Gastroesophageal sphincter (tissue), 4 donors: ENCODE measurements around the gene EIF2D. TPM values are rescaled to one million over a fixed set of nuclear protein-coding genes. Genes with fewer than 3 reads are reported as not detected.

Experiments used
- ATAC-seq: fragments of 150-250 bp; one replicate; pipeline ENCODE4 v1.9.1; 2016; ENCODE audit warnings: mild to moderate bottlenecking, moderate library complexity
- H3K27ac ChIP-seq, 4 donors: fragments of 200-600 bp; sonication (generic) in 3 of 4; 1 replicate in 3 of 4; 2 replicates in 1 of 4; pipeline ENCODE4 v1.5.1; 2016 to 2019
- H3K27me3 ChIP-seq: fragments of 200-600 bp; sonication (generic); one replicate; pipeline ENCODE4 v1.5.1; 2019
- H3K36me3 ChIP-seq, 2 donors: fragments of 200-600 bp; sonication (generic); one replicate each; pipeline ENCODE4 v1.5.1; 2019; ENCODE audit warnings: control low read depth in 1 of 2
- H3K4me1 ChIP-seq, 3 donors: fragments of 200-600 bp; sonication (generic); 1 replicate in 2 of 3; 2 replicates in 1 of 3; pipeline ENCODE4 v1.5.1; 2016 to 2019; ENCODE audit warnings: control low read depth in 2 of 3
- H3K4me3 ChIP-seq, 2 donors: fragments of 200-600 bp; sonication (generic); one replicate each; pipeline ENCODE4 v1.5.1; 2019; ENCODE audit warnings: mild to moderate bottlenecking in 1 of 2, moderate library complexity in 1 of 2
- H3K9me3 ChIP-seq, 3 donors: fragments of 200-600 bp; sonication (generic); one replicate each; pipeline ENCODE4 v1.5.1; 2017 to 2019; ENCODE audit warnings: control low read depth in 2 of 3
- EP300 ChIP-seq: sonication (generic); formaldehyde crosslinking; IDR thresholded peaks from one replicate; pipeline ENCODE4 v1.6.1; 2017; ENCODE audit warnings: antibody characterized with exemption, mild to moderate bottlenecking
- POLR2A ChIP-seq, 2 donors: fragments of 450-650 bp; IDR thresholded peaks; one replicate each; pipeline ENCODE4 v1.6.1; 2017; ENCODE audit warnings: antibody characterized with exemption in 2 of 2, mild to moderate bottlenecking in 2 of 2, moderate library complexity in 1 of 2
- POLR2AphosphoS5 ChIP-seq: sonication (generic); formaldehyde crosslinking; IDR thresholded peaks from one replicate; pipeline ENCODE4 v1.6.1; 2017; ENCODE audit warnings: antibody characterized with exemption
- WGBS, 2 donors: methylation state at CpG; one replicate each; pipeline ENCODE4 v1.1.5; 2018; ENCODE audit warnings: low coverage in 1 of 2; 5-methylcytosine and 5-hydroxymethylcytosine counted together
- total RNA-seq, 4 donors: library from RNA; depleted of rRNA; stranded (reverse); fragments of >200 nt; gene quantifications; one replicate each; pipeline ENCODE4 v1.1.0, GENCODE V29; 2016
- TF ChIP-seq, protein P1 (sequence below), 4 experiments: fragments of 200-600 bp in 2 of 4; fragments of 450-650 bp in 2 of 4; sonication (generic) in 1 of 4; IDR thresholded peaks; one replicate each; pipeline ENCODE4 v1.5.1; 2017 to 2019; ENCODE audit warnings: antibody characterized with exemption in 4 of 4, mild to moderate bottlenecking in 2 of 4, moderate library complexity in 2 of 4

Gene EIF2D
- total RNA-seq, 4 donors from 2014 or later: 43.7 to 60.1 (median 52.6) TPM

DNA sequence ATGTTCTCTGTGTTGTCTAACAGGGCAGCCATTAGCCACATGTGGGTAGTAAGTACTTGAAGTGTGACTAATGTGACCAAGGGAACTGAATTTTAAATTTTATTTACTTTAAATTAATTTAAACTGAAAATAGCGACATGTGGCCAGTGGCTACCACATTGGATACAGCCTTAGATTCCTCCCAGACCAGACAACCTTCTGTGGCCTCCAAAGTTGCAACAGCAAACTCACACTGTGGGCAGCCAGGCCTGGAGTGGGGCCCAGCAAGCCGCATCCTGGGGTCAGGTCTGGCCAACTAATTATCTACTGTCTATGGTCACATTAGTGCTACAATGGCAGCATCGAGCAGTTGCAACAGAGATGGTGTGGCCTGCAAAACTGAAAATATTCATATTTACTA, 11.7 kb downstream of the EIF2D start:
- TF ChIP-seq POLR2A (IDR thresholded peaks at IDR 0.05) (no peak), EP300 (no peak), POLR2AphosphoS5 (no peak)
- TF ChIP-seq, protein P1, sequence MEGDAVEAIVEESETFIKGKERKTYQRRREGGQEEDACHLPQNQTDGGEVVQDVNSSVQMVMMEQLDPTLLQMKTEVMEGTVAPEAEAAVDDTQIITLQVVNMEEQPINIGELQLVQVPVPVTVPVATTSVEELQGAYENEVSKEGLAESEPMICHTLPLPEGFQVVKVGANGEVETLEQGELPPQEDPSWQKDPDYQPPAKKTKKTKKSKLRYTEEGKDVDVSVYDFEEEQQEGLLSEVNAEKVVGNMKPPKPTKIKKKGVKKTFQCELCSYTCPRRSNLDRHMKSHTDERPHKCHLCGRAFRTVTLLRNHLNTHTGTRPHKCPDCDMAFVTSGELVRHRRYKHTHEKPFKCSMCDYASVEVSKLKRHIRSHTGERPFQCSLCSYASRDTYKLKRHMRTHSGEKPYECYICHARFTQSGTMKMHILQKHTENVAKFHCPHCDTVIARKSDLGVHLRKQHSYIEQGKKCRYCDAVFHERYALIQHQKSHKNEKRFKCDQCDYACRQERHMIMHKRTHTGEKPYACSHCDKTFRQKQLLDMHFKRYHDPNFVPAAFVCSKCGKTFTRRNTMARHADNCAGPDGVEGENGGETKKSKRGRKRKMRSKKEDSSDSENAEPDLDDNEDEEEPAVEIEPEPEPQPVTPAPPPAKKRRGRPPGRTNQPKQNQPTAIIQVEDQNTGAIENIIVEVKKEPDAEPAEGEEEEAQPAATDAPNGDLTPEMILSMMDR (IDR thresholded peaks at IDR 0.05): no peak
- 84 to 88% methylated on average over 3 of the region's 3 CpGs for WGBS, 2 donors
- no peak for ATAC-seq
- Histone ChIP-seq H3K4me1 (no peaks in the 10 kb centered on the region), H3K27ac (no peak overlapping the region), H3K36me3 (peaks cover 0 to 100% of the 10 kb centered on the region in 2 donors), H3K27me3 (no peaks in the 10 kb centered on the region), H3K4me3 (no peak overlapping the region), H3K9me3 (no peaks in the 10 kb centered on the region)

DNA sequence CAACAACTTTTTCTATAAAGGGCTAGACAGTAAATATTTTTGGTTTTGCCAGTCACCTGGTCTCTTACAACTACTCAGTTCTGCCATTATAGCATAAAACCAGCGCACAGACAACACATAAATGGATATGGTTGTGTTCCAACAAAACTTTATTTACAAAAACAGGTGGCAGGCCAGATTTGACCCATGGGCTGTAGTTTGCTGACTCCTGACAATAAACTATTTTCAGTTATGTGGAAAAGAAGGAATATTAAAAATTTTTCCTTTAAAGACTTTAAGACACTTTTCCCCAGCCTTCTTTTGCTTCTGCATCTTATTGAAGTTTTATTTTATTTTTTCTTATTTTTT, 16.0 kb downstream of the EIF2D start:
- ATAC-seq: no peak
- TF ChIP-seq, protein P1 (IDR thresholded peaks at IDR 0.05): no peak
- TF ChIP-seq POLR2A (IDR thresholded peaks at IDR 0.05): no peak
- no peak for TF ChIP-seq EP300
- TF ChIP-seq POLR2AphosphoS5: no peak
- Histone ChIP-seq H3K27me3 (no peaks in the 10 kb centered on the region), H3K4me1 (no peaks in the 10 kb centered on the region), H3K9me3 (no peaks in the 10 kb centered on the region), H3K36me3 (peaks cover 0 to 100% of the 10 kb centered on the region in 2 donors), H3K4me3 (no peak overlapping the region), H3K27ac (no peak overlapping the region)
- 100% methylated on average over 1 of the region's 1 CpG for WGBS, 2 donors

DNA sequence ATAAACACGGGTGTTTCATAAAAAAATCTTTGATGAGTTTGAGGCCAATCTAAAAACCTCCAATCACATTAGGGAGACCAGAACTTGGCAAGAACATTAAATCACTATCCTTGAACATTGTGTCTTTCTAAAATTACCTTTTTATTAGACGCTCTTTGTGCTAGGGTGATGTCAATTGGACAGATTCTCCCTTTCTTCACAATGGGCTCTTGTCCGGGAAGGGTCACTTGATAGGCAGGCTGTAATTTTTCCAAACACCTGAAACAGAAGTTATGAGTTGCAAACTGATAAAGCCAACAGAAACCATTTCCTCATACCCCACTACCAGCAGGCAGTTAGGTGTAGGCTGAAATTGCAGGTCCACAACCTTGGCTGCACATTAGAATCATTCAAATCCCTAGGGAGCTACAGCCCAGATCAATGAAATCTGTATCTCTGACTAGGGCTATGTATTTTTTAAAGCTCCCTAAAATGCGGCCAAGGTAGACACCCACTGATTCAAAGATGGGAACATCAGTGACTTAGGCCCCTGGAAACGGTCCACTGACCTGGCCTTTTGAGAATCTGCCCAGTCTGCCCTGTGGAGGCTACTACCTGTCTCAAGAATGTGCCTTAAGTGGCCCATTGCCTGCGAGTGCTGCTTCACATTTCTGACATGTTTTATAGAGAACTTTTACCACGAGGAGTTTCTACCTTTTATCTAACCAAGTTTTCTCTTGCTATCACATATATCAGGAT, 16.5 kb downstream of the EIF2D start:
- H3K27ac ChIP-seq: no peak overlapping the region
- TF ChIP-seq POLR2AphosphoS5 (no peak), POLR2A (IDR thresholded peaks at IDR 0.05) (no peak), EP300 (no peak)
- TF ChIP-seq, protein P1 (IDR thresholded peaks at IDR 0.05): no peak
- 86 to 90% methylated on average over 5 to 6 of the region's 7 CpGs for WGBS, 2 donors
- H3K4me3 ChIP-seq: no peak overlapping the region
- H3K9me3 ChIP-seq: no peaks in the 10 kb centered on the region
- H3K36me3 ChIP-seq: peaks cover 0 to 100% of the 10 kb centered on the region in 2 donors
- H3K4me1 ChIP-seq: no peaks in the 10 kb centered on the region
- H3K27me3 ChIP-seq: no peaks in the 10 kb centered on the region
- ATAC-seq: no peak

DNA sequence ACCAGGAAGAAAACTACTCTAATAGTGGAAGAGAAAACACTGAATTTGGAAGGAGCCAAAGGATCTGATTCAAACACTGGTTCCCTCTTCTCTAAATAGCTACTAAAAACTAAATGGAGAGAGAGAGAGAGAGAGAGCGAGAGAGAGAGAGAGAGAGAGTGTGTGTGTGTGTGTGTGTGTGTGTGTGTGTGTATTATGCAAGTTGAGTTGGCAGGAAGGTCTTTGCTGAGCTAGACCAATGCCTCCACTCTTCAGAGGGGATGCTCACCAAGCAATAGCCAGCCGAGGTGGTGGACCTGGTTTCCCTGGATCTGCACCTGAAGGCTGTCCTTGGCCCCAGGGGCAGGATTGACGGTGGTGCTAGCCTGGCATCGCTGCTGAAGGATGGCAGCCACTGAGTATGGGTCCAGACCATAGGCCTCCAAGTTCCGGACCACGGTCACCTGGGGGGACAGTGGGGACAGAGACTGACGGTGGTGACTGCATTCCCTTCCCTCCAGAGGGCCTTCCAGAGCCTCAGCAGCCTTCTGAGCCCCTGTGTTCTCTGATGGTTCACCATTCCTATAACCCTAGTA, 18.8 kb downstream of the EIF2D start:
- Histone ChIP-seq H3K27ac (no peak overlapping the region), H3K36me3 (peaks cover 0 to 100% of the 10 kb centered on the region in 2 donors), H3K4me3 (no peak overlapping the region), H3K27me3 (no peaks in the 10 kb centered on the region), H3K9me3 (no peaks in the 10 kb centered on the region), H3K4me1 (peaks cover 0 to 17% (median 3%) of the 10 kb centered on the region in 3 donors)
- WGBS, 2 donors: 92 to 100% methylated on average over 1 to 5 of the region's 7 CpGs
- TF ChIP-seq EP300: no peak
- TF ChIP-seq, protein P1 (IDR thresholded peaks at IDR 0.05): no peak
- no peak for TF ChIP-seq POLR2AphosphoS5
- TF ChIP-seq POLR2A (IDR thresholded peaks at IDR 0.05): no peak
- no peak for ATAC-seq

DNA sequence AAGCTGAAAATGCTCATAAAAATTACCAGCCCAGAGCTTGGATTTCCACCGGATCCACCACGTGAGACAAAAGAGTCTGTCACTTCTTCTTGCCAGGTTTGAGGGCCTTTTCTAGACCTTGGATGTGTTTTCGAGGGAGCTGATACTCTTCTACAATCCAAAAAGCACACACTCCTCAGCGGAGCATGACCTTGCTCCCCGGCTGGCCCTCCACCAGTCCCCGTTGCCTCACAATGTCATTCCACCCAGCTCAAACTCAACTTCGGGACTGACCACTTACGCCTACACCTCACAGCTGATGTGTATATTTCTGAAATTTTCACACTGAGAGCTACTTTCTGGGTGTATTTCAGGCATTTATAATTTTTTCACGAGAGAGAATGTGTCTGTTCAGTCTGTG, 20.6 kb downstream of the EIF2D start:
- Histone ChIP-seq H3K4me3 (no peak overlapping the region), H3K4me1 (peaks cover 0 to 35% (median 3%) of the 10 kb centered on the region in 3 donors), H3K36me3 (peaks cover 0 to 100% of the 10 kb centered on the region in 2 donors), H3K9me3 (no peaks in the 10 kb centered on the region), H3K27ac (no peak overlapping the region), H3K27me3 (no peaks in the 10 kb centered on the region)
- ATAC-seq: no peak
- TF ChIP-seq POLR2A (IDR thresholded peaks at IDR 0.05) (no peak), POLR2AphosphoS5 (no peak), EP300 (no peak)
- TF ChIP-seq, protein P1 (IDR thresholded peaks at IDR 0.05): no peak
- 78 to 84% methylated on average over 8 of the region's 9 CpGs for WGBS, 2 donors
